Activated naive CD4-positive, alpha-beta T cell (primary cell): ENCODE results near the gene SAMD13.

Source experiments
- DNase-seq, 4 experiments: peaks; one replicate each; lab custom pipeline; 2025; lab: John Stamatoyannopoulos, UW

The SAMD13 gene

GRCh38 chr1:84373436-84374141, 72.1 kb downstream of the SAMD13 start:
- no peak for DNase-seq

- DNase-seq = no peak
Measured at GRCh38 chr1:84374991-84375696, 73.6 kb downstream of the SAMD13 start.

GRCh38 chr1:84376000-84376910, 74.7 kb downstream of the SAMD13 start:
- DNase-seq = no peak

GRCh38 chr1:84377480-84378095, 76.1 kb downstream of the SAMD13 start:
- DNase-seq = no peak

GRCh38 chr1:84379138-84379916, 77.8 kb downstream of the SAMD13 start:
- DNase-seq = no peak

- no peak for DNase-seq
Measured at GRCh38 chr1:84379917-84380180, 78.3 kb downstream of the SAMD13 start.

- no peak for DNase-seq
Measured at GRCh38 chr1:84382127-84382526, 80.6 kb downstream of the SAMD13 start.

GRCh38 chr1:84385347-84385746, 83.8 kb downstream of the SAMD13 start:
- no peak for DNase-seq

- no peak for DNase-seq
Measured at GRCh38 chr1:84386716-84387479, 85.4 kb downstream of the SAMD13 start.

GRCh38 chr1:84387480-84388163, 86.1 kb downstream of the SAMD13 start:
- no peak for DNase-seq

- DNase-seq = no peak
Measured at GRCh38 chr1:84390226-84390625, 88.7 kb downstream of the SAMD13 start.

GRCh38 chr1:84398175-84399155, 97.0 kb downstream of the SAMD13 start, which contains the start of gene DNASE2B:
Gene DNASE2B, plus strand, starts transcription at chr1:84398484. Its CDS starts 81 bp downstream, at chr1:84398565.
- no peak for DNase-seq
